ENCODE data around the gene LNX1. TPM values are rescaled to one million over a fixed set of nuclear protein-coding genes. Genes with fewer than 3 reads are reported as not detected.

The LNX1 gene
- total and polyA plus RNA-seq, 2 of the 13 experiments (the other 11 are each of a cell fraction or from before 2014, with no cell fraction given) = 0.49 TPM

DNA sequence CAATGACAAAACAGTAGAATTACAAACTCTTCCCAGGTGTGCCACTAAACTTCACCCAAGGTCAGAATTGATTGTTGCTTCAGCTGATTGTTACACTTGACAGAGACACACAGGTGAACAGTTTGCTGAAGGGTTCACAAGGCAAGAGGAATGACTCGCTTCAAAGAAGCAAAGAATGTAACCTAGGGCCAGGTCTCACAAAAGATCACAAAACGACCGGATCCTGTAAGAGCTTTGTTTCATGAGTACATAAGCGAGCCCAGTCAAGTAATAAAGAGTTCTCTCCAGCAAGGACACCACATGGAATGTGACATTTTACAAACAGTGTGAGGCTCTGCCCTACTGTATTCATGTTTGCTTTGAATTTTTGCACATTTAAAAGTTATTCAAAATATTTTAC lies 9.1 kb downstream of the LNX1 start (continued):
- TF ChIP-seq SP1 (IDR thresholded peaks at IDR 0.05) (no peak), SP1 (CRISPR knock-in tag; IDR thresholded peaks at IDR 0.05) (no peak), ZNF282 (IDR thresholded peaks at IDR 0.05; ENCODE audit: partially characterized antibody) (no peak), ZNF772 (CRISPR knock-in tag; IDR thresholded peaks at IDR 0.05) (no peak; the same call in 1 of the 2 replicates), ZNF577 (CRISPR knock-in tag; IDR thresholded peaks at IDR 0.05; ENCODE audit: borderline replicate concordance, low read depth) (no peak), ZNF773 (CRISPR knock-in tag; IDR thresholded peaks at IDR 0.05; ENCODE audit: borderline replicate concordance) (no peak), CEBPG (CRISPR knock-in tag; IDR thresholded peaks at IDR 0.05) (peak; percentile 45; the same call in 1 of the 2 replicates), TBL1XR1 (IDR thresholded peaks at IDR 0.05; ENCODE audit: borderline replicate concordance, low read length, partially characterized antibody) (no peak), FOXP1 (IDR thresholded peaks at IDR 0.05) (no peak), FOXP1 (CRISPR knock-in tag; IDR thresholded peaks at IDR 0.05) (peak; percentile 66), SP4 (CRISPR knock-in tag; IDR thresholded peaks at IDR 0.05) (no peak), POGZ (CRISPR knock-in tag; IDR thresholded peaks at IDR 0.05) (peak; percentile 46; the same call in 1 of the 2 replicates), GMEB2 (CRISPR knock-in tag; IDR thresholded peaks at IDR 0.05; ENCODE audit: low read depth) (no peak), MAF1 (CRISPR knock-in tag; IDR thresholded peaks at IDR 0.05; ENCODE audit: borderline replicate concordance) (no peak), ZFP1 (CRISPR knock-in tag; IDR thresholded peaks at IDR 0.05) (no peak), KLF15 (CRISPR knock-in tag; IDR thresholded peaks at IDR 0.05; ENCODE audit: borderline replicate concordance) (no peak), BORCS8-MEF2B (CRISPR knock-in tag; IDR thresholded peaks at IDR 0.05) (no peak), ZNF142 (CRISPR knock-in tag; IDR thresholded peaks at IDR 0.05) (no peak)
- TF ChIP-seq, protein P1, sequence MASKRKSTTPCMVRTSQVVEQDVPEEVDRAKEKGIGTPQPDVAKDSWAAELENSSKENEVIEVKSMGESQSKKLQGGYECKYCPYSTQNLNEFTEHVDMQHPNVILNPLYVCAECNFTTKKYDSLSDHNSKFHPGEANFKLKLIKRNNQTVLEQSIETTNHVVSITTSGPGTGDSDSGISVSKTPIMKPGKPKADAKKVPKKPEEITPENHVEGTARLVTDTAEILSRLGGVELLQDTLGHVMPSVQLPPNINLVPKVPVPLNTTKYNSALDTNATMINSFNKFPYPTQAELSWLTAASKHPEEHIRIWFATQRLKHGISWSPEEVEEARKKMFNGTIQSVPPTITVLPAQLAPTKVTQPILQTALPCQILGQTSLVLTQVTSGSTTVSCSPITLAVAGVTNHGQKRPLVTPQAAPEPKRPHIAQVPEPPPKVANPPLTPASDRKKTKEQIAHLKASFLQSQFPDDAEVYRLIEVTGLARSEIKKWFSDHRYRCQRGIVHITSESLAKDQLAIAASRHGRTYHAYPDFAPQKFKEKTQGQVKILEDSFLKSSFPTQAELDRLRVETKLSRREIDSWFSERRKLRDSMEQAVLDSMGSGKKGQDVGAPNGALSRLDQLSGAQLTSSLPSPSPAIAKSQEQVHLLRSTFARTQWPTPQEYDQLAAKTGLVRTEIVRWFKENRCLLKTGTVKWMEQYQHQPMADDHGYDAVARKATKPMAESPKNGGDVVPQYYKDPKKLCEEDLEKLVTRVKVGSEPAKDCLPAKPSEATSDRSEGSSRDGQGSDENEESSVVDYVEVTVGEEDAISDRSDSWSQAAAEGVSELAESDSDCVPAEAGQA (IDR thresholded peaks at IDR 0.05; ENCODE audit: low read depth) = no peak
- TF ChIP-seq, protein P1 (CRISPR knock-in tag; IDR thresholded peaks at IDR 0.05; ENCODE audit: borderline replicate concordance) = no peak

Data from HepG2 (cell line).